Measurements from ENCODE around the gene FRMD3.

Gene FRMD3

DNA sequence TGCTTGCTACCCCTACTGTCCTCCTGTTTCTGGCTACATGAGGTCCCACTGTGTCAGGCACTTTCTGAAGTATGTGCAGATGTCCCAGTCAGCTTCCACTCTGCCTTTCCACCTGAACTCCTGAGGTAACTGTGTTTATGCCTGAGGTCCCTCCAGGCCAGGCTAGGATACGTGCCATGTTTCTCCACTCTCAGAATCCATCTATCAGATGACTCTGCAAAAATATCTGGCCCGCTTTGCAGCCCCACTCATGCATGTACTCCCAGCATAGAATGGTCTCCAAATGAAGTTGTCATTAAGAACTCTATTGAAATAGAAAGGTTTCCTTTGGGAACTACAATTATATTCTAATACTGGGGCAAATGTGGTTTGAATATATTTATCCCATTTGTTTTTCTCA is 243.4 kb downstream of the FRMD3 start:
- no peak for DNase-seq (ENCODE audit: extremely low read depth, insufficient read length)
- Histone ChIP-seq H3K4me3 (replicated peaks; ENCODE audit: low read depth, low read length) (no peak overlapping the region), H3K27me3 (replicated peaks; ENCODE audit: control insufficient read depth, insufficient read depth, low read length) (no peaks in the 10 kb centered on the region), H3K36me3 (ENCODE audit: control insufficient read depth, insufficient read depth, low read length) (no peaks in the 10 kb centered on the region)
- TF ChIP-seq, protein P1, sequence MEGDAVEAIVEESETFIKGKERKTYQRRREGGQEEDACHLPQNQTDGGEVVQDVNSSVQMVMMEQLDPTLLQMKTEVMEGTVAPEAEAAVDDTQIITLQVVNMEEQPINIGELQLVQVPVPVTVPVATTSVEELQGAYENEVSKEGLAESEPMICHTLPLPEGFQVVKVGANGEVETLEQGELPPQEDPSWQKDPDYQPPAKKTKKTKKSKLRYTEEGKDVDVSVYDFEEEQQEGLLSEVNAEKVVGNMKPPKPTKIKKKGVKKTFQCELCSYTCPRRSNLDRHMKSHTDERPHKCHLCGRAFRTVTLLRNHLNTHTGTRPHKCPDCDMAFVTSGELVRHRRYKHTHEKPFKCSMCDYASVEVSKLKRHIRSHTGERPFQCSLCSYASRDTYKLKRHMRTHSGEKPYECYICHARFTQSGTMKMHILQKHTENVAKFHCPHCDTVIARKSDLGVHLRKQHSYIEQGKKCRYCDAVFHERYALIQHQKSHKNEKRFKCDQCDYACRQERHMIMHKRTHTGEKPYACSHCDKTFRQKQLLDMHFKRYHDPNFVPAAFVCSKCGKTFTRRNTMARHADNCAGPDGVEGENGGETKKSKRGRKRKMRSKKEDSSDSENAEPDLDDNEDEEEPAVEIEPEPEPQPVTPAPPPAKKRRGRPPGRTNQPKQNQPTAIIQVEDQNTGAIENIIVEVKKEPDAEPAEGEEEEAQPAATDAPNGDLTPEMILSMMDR (IDR thresholded peaks at IDR 0.05; ENCODE audit: insufficient read depth, low read length, poor library complexity, severe bottlenecking), result no peak

DNA sequence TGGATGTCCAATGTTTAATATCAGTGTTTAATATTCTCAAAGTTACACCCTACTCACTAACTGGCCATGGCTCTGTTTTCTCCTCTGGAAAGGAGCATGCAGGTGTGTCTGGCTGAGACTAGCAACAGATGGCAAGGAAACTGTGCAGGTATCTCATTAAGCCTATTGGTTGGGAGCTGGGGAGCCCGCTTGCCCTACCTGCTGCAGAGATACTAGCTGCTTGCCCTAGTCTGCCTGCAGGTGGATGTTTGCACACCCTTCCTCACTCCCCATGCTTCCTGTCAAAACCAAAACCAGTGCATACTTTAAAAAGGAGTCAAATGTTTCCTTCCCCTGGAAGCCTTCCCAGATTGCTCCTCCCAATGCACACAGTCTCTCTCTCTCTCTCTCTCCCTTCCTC is 247.0 kb downstream of the FRMD3 start:
- no peak for DNase-seq (ENCODE audit: extremely low read depth, insufficient read length)
- H3K27me3 ChIP-seq (replicated peaks; ENCODE audit: control insufficient read depth, insufficient read depth, low read length), result no peaks in the 10 kb centered on the region
- H3K36me3 ChIP-seq (ENCODE audit: control insufficient read depth, insufficient read depth, low read length), result no peaks in the 10 kb centered on the region
- TF ChIP-seq, protein P1 (IDR thresholded peaks at IDR 0.05; ENCODE audit: insufficient read depth, low read length, poor library complexity, severe bottlenecking), result no peak
- no peak overlapping the region for H3K4me3 ChIP-seq (replicated peaks; ENCODE audit: low read depth, low read length)

DNA sequence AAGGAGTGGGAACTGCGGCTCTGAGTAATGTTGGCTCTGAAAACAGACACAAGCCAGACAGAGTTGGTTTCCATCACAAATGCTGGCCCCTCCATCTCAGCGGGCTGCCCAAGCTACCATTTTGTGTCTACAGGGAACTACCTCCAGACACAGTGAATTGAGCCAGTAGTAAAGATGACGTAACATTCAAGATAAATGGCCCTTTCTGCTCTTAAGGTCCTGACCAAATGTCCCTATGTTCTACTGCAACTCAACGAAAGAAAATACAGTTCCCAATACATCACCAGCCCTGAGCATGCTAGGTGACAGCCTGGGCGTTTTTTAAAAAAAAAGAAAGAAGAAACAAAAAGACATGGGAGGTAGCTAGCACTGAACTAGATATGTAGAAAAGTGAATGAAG is 247.5 kb downstream of the FRMD3 start:
- no peak for DNase-seq (ENCODE audit: extremely low read depth, insufficient read length)
- Histone ChIP-seq H3K36me3 (ENCODE audit: control insufficient read depth, insufficient read depth, low read length) (no peaks in the 10 kb centered on the region), H3K27me3 (replicated peaks; ENCODE audit: control insufficient read depth, insufficient read depth, low read length) (no peaks in the 10 kb centered on the region), H3K4me3 (replicated peaks; ENCODE audit: low read depth, low read length) (no peak overlapping the region)
- TF ChIP-seq, protein P1 (IDR thresholded peaks at IDR 0.05; ENCODE audit: insufficient read depth, low read length, poor library complexity, severe bottlenecking), result no peak

DNA sequence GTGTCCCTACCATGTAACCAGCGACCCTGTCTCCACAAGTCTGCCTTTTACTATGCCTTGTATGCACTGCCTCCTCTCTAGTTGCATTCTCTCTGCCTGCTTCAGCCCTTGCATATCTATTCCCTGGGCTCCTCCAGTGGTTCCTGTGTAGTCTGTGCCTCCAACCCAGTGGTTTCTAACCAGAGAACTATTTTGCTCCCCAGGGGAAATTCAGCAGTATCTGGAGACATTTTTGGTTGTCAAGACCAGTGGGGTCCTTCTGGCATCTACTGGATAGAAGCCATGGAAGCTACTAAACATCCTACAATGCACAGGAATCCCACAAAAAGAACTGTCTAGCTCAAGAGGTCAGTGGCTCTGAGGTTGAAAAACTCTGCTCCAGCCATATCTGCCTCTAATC is 251.2 kb downstream of the FRMD3 start:
- no peak for DNase-seq (ENCODE audit: extremely low read depth, insufficient read length)
- no peaks in the 10 kb centered on the region for H3K27me3 ChIP-seq (replicated peaks; ENCODE audit: control insufficient read depth, insufficient read depth, low read length)
- TF ChIP-seq, protein P1 (IDR thresholded peaks at IDR 0.05; ENCODE audit: insufficient read depth, low read length, poor library complexity, severe bottlenecking), result no peak

DNA sequence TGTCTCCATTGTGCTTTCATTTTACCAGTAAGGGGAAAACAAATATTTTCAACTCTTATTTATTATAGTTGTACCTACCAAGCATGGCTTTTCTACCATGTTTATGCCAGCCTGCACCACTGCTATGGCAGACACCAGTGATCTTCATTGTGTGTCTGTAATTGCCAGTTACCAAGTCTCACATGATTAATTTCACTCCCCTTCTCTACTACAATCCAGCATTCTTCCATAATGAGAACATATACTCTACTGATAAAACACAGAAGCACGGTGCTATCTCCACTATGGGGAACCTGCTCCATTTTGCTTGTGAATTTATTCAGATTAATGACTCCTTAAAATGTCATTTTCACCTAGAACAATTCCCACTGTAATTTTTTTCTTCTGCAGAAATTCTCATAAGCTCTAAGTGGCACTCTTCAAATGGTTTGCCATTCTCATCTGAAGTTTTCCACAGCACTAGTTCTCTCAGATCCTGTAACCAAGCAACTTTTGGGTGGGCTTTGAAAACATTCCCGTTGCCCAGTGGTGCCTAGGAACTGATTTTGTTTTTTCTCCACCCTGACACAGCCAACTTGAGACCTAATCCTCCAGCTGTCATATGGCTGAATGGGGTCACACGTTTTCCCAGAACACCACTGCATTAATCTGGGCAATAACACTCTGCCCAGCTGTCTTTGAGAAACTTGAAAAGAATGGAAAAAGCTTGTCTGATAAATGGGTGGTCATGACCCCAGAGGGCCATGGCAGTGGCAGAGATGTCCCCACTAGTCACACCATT is 252.6 kb downstream of the FRMD3 start:
- Histone ChIP-seq H3K27me3 (replicated peaks; ENCODE audit: control insufficient read depth, insufficient read depth, low read length) (no peaks in the 10 kb centered on the region), H3K4me3 (replicated peaks; ENCODE audit: low read depth, low read length) (no peak overlapping the region), H3K36me3 (ENCODE audit: control insufficient read depth, insufficient read depth, low read length) (no peaks in the 10 kb centered on the region)
- DNase-seq (ENCODE audit: extremely low read depth, insufficient read length), result no peak
- TF ChIP-seq, protein P1 (IDR thresholded peaks at IDR 0.05; ENCODE audit: insufficient read depth, low read length, poor library complexity, severe bottlenecking), result no peak

More for the DNA sequence above, 251.2 kb downstream of the FRMD3 start:
- Histone ChIP-seq H3K36me3 (ENCODE audit: control insufficient read depth, insufficient read depth, low read length) (no peaks in the 10 kb centered on the region), H3K4me3 (replicated peaks; ENCODE audit: low read depth, low read length) (no peak overlapping the region)

Data from GM06990 (cell line).